Activated naive CD4-positive, alpha-beta T cell treated with anti-CD3 and anti-CD28 coated beads, Interleukin-2, amount 10 ng/mL, durations not matched to agents 7 days and 5 days (primary cell): ENCODE results near the gene RYR2.

Experiments
- CTCF ChIA-PET: fragments of 350-600 bp; sonication (Branson Sonifier 250); formaldehyde crosslinking; loops from one replicate; lab custom pipeline; 2021; ENCODE audit warnings: antibody characterized with exemption; lab: Charles Lee
- DNase-seq: peaks from one replicate; pipeline ENCODE4 v3.0.0-alpha.2; 2020
- H3K27ac Mint-ChIP-seq: one replicate; pipeline ENCODE4 v1.8.0; 2021; ENCODE audit warnings: mild to moderate bottlenecking, moderate library complexity, mixed read lengths
- H3K27me3 Mint-ChIP-seq: one replicate; pipeline ENCODE4 v1.8.0; 2021; ENCODE audit warnings: mild to moderate bottlenecking, mixed read lengths
- H3K36me3 Mint-ChIP-seq: one replicate; pipeline ENCODE4 v1.8.0; 2021; ENCODE audit warnings: mixed read lengths
- H3K4me1 Mint-ChIP-seq: one replicate; pipeline ENCODE4 v1.8.0; 2021; ENCODE audit warnings: mixed read lengths
- H3K4me3 Mint-ChIP-seq: one replicate; pipeline ENCODE4 v1.8.0; 2021; ENCODE audit warnings: mild to moderate bottlenecking, moderate library complexity, mixed read lengths
- H3K9me3 Mint-ChIP-seq: one replicate; pipeline ENCODE4 v1.8.0; 2021; ENCODE audit warnings: mixed read lengths

RYR2 gene

DNA sequence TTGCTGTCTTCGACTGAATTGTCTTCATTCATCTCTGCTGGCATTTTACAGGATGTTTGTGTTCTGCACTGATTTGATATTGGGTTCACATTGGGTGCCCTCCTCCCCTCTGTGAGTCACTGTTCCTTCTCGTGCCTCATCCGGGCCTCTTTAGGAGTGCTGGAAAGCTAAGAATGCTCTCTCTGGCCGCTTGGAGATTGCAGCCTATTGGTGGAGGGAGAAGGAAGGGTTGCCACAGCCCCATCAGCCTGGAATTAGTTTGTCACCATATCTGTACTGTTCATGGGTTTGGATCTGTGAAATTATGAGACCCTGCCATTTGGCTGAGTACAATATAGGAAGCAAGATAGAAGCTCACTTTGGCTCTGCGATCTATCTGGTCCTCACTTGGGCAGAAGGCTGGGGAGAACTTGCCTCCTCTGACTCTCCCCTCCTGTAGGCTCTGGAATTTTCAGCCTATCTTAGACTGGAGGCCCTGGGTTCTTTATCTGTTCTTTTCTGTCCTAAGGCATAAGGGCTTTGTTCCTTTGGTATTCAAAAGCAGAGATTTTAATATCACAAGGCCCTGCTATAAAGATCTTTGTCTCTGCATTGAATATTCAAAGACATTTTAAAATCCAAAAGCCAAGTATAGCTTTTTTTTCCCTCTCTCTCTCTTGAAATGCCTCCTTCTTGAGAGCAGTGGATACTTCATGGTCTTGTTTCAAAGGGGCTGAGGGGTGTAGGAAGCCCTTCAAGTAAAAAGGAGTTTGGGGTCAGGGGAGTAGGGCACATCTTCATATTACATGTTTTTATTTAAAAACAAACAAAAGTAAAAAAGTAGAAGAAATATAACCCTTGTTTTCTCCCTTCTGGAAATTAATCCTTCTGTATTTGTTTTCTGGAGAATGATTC is 500.8 kb downstream of the RYR2 start:
- H3K4me3 Mint-ChIP-seq = no peak overlapping the region
- no peak overlapping the region for H3K27ac Mint-ChIP-seq
- H3K9me3 Mint-ChIP-seq = no peaks in the 10 kb centered on the region
- H3K27me3 Mint-ChIP-seq = no peaks in the 10 kb centered on the region
- no peak for DNase-seq
- CTCF ChIA-PET = interaction anchor here (1.0 kb wide), 1 partner anchor 19 kb away, joined by 3 read pairs; no protein-coding TSS in a partner anchor
- H3K36me3 Mint-ChIP-seq = no peaks in the 10 kb centered on the region
- no peaks in the 10 kb centered on the region for H3K4me1 Mint-ChIP-seq

DNA sequence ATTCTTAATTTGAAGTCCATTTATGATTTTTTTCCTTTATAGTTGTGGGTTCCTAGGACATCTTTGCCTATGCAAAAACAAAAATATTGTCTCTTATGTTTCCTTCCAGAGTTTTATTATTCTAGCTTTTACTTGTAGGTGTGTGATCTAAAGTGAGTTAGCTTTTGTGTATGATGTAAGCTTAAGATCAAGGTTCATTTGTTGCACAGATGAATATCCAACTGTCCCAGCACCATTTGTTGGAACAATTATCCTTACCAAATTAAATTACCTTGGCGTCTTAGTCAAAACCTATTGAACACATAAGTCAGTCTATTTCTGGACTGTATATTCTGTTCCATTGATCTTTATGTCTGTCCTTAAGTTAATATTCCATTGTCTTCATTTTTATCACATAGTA is 511.1 kb downstream of the RYR2 start:
- Mint-ChIP-seq H3K27me3 (no peaks in the 10 kb centered on the region), H3K27ac (peak overlapping the region; percentile 58), H3K4me3 (no peak overlapping the region), H3K36me3 (no peaks in the 10 kb centered on the region), H3K9me3 (no peaks in the 10 kb centered on the region), H3K4me1 (no peaks in the 10 kb centered on the region)
- no peak for DNase-seq
- CTCF ChIA-PET = no interaction called here

DNA sequence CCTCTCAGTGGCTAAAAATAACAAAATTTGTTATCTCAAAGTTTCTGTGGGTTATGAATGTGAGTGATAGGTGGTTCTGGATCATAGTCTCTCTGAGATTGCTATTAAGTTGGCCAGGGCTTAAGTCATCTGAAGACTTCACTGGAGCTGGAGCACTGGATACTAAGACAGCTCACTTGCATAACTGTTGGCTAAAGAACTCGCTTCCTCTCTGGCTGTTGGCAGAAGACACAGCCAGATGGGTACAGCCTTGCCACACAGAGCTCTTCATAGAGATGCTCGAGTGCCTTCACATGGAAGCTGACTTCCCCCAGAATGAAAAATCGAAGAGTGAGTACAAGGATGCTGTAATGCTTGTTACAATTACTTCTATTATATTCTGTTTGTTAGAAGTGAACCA is 514.9 kb downstream of the RYR2 start:
- H3K36me3 Mint-ChIP-seq = no peaks in the 10 kb centered on the region
- H3K4me1 Mint-ChIP-seq = no peaks in the 10 kb centered on the region
- H3K4me3 Mint-ChIP-seq = no peak overlapping the region
- no peak overlapping the region for H3K27ac Mint-ChIP-seq
- no peaks in the 10 kb centered on the region for H3K27me3 Mint-ChIP-seq
- DNase-seq = no peak
- CTCF ChIA-PET = no interaction called here
- H3K9me3 Mint-ChIP-seq = no peaks in the 10 kb centered on the region

- no peaks in the 10 kb centered on the region for H3K4me1 Mint-ChIP-seq
- H3K4me3 Mint-ChIP-seq = no peak overlapping the region
- H3K36me3 Mint-ChIP-seq = no peaks in the 10 kb centered on the region
- H3K9me3 Mint-ChIP-seq = no peaks in the 10 kb centered on the region
- H3K27me3 Mint-ChIP-seq = no peaks in the 10 kb centered on the region
- no peak for DNase-seq
- H3K27ac Mint-ChIP-seq = no peak overlapping the region
- CTCF ChIA-PET = interaction anchor here (0.7 to 1.5 kb wide), 5 partner anchors 9 to 809 kb away, joined by 3 to 12 read pairs (median 3); no protein-coding TSS in a partner anchor
These were observed 520.3 kb downstream of the RYR2 start for GRCh38 chr1:237562242-237562823.

DNA sequence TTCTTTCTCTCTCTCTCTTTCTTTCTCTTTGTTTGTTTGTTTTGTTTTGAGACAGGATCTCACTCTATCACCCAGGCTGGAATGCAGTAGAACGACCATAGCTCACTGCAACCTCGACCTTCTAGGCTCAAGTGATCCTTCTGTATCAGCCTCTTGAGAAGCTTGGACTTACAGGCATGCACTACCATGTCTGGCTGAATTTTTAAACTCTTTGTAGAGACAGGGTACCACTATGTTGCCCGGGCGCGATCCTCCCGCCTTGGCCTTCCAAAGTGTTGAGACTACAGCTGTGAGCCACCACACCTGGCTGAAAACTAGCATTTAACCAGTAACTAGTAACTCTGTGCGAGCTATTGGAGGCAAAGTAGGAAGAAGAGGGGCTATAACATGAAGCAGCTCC is 523.3 kb downstream of the RYR2 start:
- CTCF ChIA-PET = no interaction called here
- Mint-ChIP-seq H3K36me3 (no peaks in the 10 kb centered on the region), H3K4me1 (no peaks in the 10 kb centered on the region), H3K27me3 (no peaks in the 10 kb centered on the region), H3K4me3 (no peak overlapping the region), H3K9me3 (no peaks in the 10 kb centered on the region), H3K27ac (no peak overlapping the region)
- DNase-seq = no peak

GRCh38 chr1:237566581-237566980 is 524.6 kb downstream of the RYR2 start:
- CTCF ChIA-PET = no interaction called here

DNA sequence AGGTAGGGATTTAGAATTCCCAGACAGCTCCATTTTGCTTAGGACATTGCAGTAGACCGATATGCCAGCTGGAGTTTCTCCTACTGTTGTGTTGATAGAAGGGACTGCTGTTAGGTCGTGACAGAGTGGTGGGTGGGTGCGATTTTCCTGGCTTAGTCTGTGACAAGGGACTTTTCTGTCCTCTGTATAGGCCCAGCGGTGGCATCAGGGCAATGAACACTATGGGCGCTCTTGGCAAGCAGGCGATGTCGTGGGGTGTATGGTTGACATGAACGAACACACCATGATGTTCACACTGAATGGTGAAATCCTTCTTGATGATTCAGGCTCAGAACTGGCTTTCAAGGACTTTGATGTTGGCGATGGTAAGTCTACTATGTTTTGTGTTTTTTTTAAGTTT is 527.0 kb downstream of the RYR2 start:
- no peaks in the 10 kb centered on the region for H3K36me3 Mint-ChIP-seq
- H3K4me3 Mint-ChIP-seq = no peak overlapping the region
- no peak overlapping the region for H3K27ac Mint-ChIP-seq
- H3K27me3 Mint-ChIP-seq = no peaks in the 10 kb centered on the region
- CTCF ChIA-PET = no interaction called here
- H3K9me3 Mint-ChIP-seq = peaks cover 2% of the 10 kb centered on the region
- H3K4me1 Mint-ChIP-seq = no peaks in the 10 kb centered on the region
- DNase-seq = no peak

More at GRCh38 chr1:237566581-237566980, 524.6 kb downstream of the RYR2 start:
- Mint-ChIP-seq H3K36me3 (no peaks in the 10 kb centered on the region), H3K9me3 (no peaks in the 10 kb centered on the region), H3K4me1 (no peaks in the 10 kb centered on the region), H3K27ac (no peak overlapping the region), H3K27me3 (no peaks in the 10 kb centered on the region), H3K4me3 (no peak overlapping the region)
- no peak for DNase-seq

GRCh38 chr1:237570530-237570929 is 528.5 kb downstream of the RYR2 start:
- CTCF ChIA-PET = interaction anchor here (0.8 kb wide), 1 partner anchor 9 kb away, joined by 3 read pairs; no protein-coding TSS in a partner anchor

GRCh38 chr1:237574536-237574935 is 532.6 kb downstream of the RYR2 start:
- Mint-ChIP-seq H3K27ac (no peak overlapping the region), H3K4me3 (no peak overlapping the region), H3K36me3 (no peaks in the 10 kb centered on the region), H3K4me1 (no peaks in the 10 kb centered on the region), H3K9me3 (peaks cover 9% of the 10 kb centered on the region), H3K27me3 (no peaks in the 10 kb centered on the region)
- DNase-seq = no peak
- CTCF ChIA-PET = no interaction called here

More at GRCh38 chr1:237570530-237570929, 528.5 kb downstream of the RYR2 start:
- Mint-ChIP-seq H3K36me3 (no peaks in the 10 kb centered on the region), H3K27ac (no peak overlapping the region), H3K4me3 (no peak overlapping the region), H3K9me3 (peaks cover 7% of the 10 kb centered on the region), H3K27me3 (no peaks in the 10 kb centered on the region), H3K4me1 (no peaks in the 10 kb centered on the region)
- no peak for DNase-seq

DNA sequence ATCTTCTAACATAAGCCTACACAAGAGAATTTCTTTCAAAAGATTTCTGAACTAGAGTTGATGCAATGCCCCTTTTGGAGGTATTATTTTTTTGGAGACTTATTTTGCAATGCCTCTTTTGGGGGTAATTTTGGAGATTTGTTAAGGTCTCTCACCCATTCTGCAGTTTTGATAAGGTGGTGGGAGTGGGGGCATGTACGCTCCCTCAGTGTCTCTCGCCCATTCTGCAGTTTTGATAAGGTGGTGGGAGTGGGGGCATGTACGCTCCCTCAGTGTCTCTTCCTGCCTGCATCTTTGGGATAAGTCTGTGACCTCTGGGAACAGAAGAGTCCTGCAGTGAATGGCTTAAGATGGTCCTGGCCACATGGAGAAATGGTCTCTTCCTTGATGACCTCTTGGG is 536.6 kb downstream of the RYR2 start:
- DNase-seq = no peak
- no peaks in the 10 kb centered on the region for H3K4me1 Mint-ChIP-seq
- H3K27me3 Mint-ChIP-seq = no peaks in the 10 kb centered on the region
- H3K4me3 Mint-ChIP-seq = no peak overlapping the region
- no peak overlapping the region for H3K27ac Mint-ChIP-seq
- no peaks in the 10 kb centered on the region for H3K36me3 Mint-ChIP-seq
- H3K9me3 Mint-ChIP-seq = peaks cover 9% of the 10 kb centered on the region
- CTCF ChIA-PET = no interaction called here

GRCh38 chr1:237580726-237581125 is 538.7 kb downstream of the RYR2 start:
- Mint-ChIP-seq H3K9me3 (no peaks in the 10 kb centered on the region), H3K4me1 (no peaks in the 10 kb centered on the region), H3K36me3 (no peaks in the 10 kb centered on the region), H3K27ac (no peak overlapping the region), H3K27me3 (no peaks in the 10 kb centered on the region), H3K4me3 (no peak overlapping the region)
- no peak for DNase-seq
- CTCF ChIA-PET = no interaction called here

GRCh38 chr1:237583270-237583669 is 541.3 kb downstream of the RYR2 start:
- no peaks in the 10 kb centered on the region for H3K4me1 Mint-ChIP-seq
- CTCF ChIA-PET = no interaction called here
- no peak overlapping the region for H3K4me3 Mint-ChIP-seq
- H3K9me3 Mint-ChIP-seq = no peaks in the 10 kb centered on the region
- no peaks in the 10 kb centered on the region for H3K27me3 Mint-ChIP-seq
- no peak for DNase-seq
- H3K27ac Mint-ChIP-seq = no peak overlapping the region
- no peaks in the 10 kb centered on the region for H3K36me3 Mint-ChIP-seq

DNA sequence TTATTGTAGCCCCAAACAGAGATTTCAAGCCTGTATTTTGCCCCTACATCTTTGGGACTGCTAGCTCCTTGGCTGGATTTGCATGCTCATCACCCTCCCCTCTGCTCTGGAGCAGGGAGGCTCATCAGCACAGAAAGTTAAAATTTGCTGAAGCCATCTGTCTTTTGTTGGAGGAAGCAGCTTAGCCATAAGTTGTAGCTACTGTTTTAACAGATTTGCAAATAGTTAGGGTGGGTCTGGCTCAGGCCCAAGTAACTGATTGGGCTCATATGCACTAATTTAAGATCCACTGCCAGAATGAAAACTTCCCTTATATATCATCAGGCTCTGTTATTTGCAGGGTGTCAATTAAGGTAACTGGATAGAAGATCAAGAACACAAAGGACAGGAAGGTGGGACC is 541.8 kb downstream of the RYR2 start:
- CTCF ChIA-PET = no interaction called here
- H3K4me3 Mint-ChIP-seq = no peak overlapping the region
- no peak for DNase-seq
- no peaks in the 10 kb centered on the region for H3K4me1 Mint-ChIP-seq
- no peaks in the 10 kb centered on the region for H3K27me3 Mint-ChIP-seq
- no peaks in the 10 kb centered on the region for H3K9me3 Mint-ChIP-seq
- H3K36me3 Mint-ChIP-seq = no peaks in the 10 kb centered on the region
- H3K27ac Mint-ChIP-seq = no peak overlapping the region

DNA sequence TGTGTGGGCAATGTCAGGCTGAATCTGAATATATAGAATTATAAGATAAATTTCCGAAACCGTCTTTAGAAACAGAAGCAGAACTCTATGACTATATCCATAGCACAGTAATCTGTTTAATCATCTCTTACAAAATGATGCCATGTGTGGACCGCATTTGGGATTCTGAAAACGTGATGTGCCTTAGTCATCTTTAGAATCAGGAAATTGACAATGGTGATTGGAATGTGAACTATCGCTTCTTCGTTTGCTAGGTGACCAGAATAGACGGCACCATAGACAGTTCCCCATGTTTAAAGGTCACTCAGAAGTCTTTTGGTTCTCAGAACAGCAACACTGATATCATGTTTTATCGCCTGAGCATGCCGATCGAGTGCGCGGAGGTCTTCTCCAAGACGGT is 548.4 kb downstream of the RYR2 start:
- no peak overlapping the region for H3K4me3 Mint-ChIP-seq
- no peaks in the 10 kb centered on the region for H3K36me3 Mint-ChIP-seq
- H3K4me1 Mint-ChIP-seq = no peaks in the 10 kb centered on the region
- CTCF ChIA-PET = no interaction called here
- H3K27ac Mint-ChIP-seq = no peak overlapping the region
- no peaks in the 10 kb centered on the region for H3K27me3 Mint-ChIP-seq
- H3K9me3 Mint-ChIP-seq = peaks cover 1% of the 10 kb centered on the region
- no peak for DNase-seq

DNA sequence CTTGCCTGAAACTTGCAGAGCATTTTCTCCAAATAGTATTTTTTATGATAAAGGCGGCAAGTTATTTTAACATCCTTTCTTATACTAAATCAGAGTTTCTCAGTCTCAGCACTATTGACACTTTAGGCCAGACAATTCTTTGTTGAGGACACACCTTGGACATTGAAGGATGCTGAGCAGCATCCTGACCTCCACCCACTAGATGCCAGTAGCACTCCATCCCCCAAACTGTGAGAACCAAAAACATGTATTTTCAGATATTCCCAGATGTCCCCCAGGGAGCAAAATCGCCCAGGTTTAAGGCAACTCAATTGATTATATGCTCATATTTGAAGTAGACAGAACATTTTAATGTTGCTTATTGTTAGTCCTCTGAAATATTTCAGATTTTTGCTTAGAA is 549.4 kb downstream of the RYR2 start:
- Mint-ChIP-seq H3K9me3 (peaks cover 11% of the 10 kb centered on the region), H3K4me3 (no peak overlapping the region), H3K4me1 (no peaks in the 10 kb centered on the region), H3K27me3 (no peaks in the 10 kb centered on the region), H3K36me3 (no peaks in the 10 kb centered on the region), H3K27ac (no peak overlapping the region)
- CTCF ChIA-PET = no interaction called here
- no peak for DNase-seq
